Adrenal gland (tissue), 19 donors: Measurements from ENCODE around the gene ALDH18A1. TPM values are rescaled to one million over a fixed set of nuclear protein-coding genes. Genes with fewer than 3 reads are reported as not detected.
A peak's percentile ranks its signal among the peaks of the same experiment; 100 is the strongest.

Source experiments
- DNase-seq, 7 donors: peaks; one replicate each; pipeline ENCODE4 v3.0.0-alpha.2; 2019 to 2020
- H3K27ac ChIP-seq, 5 donors: fragments of 200-600 bp; sonication (generic) in 4 of 5; 1 replicate in 3 of 5; 2 replicates in 2 of 5; pipeline versions ENCODE4 v1.5.1 to v1.8.0; 2016 to 2020; ENCODE audit warnings: mild to moderate bottlenecking in 1 of 5
- H3K27me3 ChIP-seq: fragments of 200-600 bp; 2 replicates; pipeline ENCODE4 v1.8.0; 2021
- H3K36me3 ChIP-seq, 2 donors: fragments of 200-600 bp; replicated peaks in 1 of 2; 1 replicate in 1 of 2; 2 replicates in 1 of 2; pipeline versions ENCODE4 v1.5.1 to v1.8.0; 2018 to 2022
- H3K4me1 ChIP-seq, 2 donors: fragments of 200-600 bp; replicated peaks in 1 of 2; 1 replicate in 1 of 2; 2 replicates in 1 of 2; pipeline versions ENCODE4 v1.5.1 to v1.8.0; 2018 to 2021
- H3K4me3 ChIP-seq, 4 donors: fragments of 200-600 bp; sonication (generic) in 3 of 4; one replicate each; pipeline ENCODE4 v1.5.1; 2016 to 2018
- H3K9me3 ChIP-seq, 3 donors: fragments of 200-600 bp; sonication (generic) in 1 of 3; replicated peaks in 1 of 3; 1 replicate in 2 of 3; 2 replicates in 1 of 3; pipeline versions ENCODE4 v1.5.1 to v1.8.0; 2016 to 2021
- POLR2A ChIP-seq, 2 donors: fragments of 450-650 bp; IDR thresholded peaks; one replicate each; pipeline ENCODE4 v1.6.1; 2017; ENCODE audit warnings: antibody characterized with exemption in 2 of 2, mild to moderate bottlenecking in 2 of 2, moderate library complexity in 1 of 2
- WGBS, 4 donors: extraction: QIAGEN DNeasy Blood & Tissue Kit in 2 of 4; methylation state at CpG; one replicate each; pipeline versions ENCODE4 v1.1.5 to v1.1.7; 2013 to 2017; 5-methylcytosine and 5-hydroxymethylcytosine counted together
- intact Hi-C, 2 donors: fragments of 100-400 bp; cut with DNase I; formaldehyde crosslinking; loops; one replicate each; pipeline versions ENCODE4 v1.14.1 to v1.15.0; 2022 to 2023
- long read RNA-seq, 10 donors: library from polyadenylated mRNA in 3 of 10; unstranded in 2 of 10; stranded (forward) in 1 of 10; transcript quantifications; one replicate each; pipeline ENCODE4 v2.0.0 and lab custom pipeline, GENCODE V29; 2021 to 2026
- polyA plus RNA-seq, 3 donors: library from polyadenylated mRNA; stranded (reverse); fragments of 200-250 nt in 2 of 3; fragments of 350-450 nt in 1 of 3; fragmentation: Illumina TruSeq in 1 of 3; extraction: RNeasy Lipid Tissue Mini Kit (QIAGEN cat#74804) in 1 of 3; gene quantifications; one replicate each; pipeline ENCODE4 v1.2.3, GENCODE V29; 2013 to 2014
- total RNA-seq, 9 donors: library from RNA; depleted of rRNA in 4 of 9; stranded (reverse); fragments of >200 nt in 4 of 9; fragments of 120-200 nt in 1 of 9; fragmentation: NEBNext Ultra II Directional in 1 of 9; extraction: Animal tissue kit (Norgen Biotek cat#: 25700) in 1 of 9; gene quantifications; one replicate each; pipeline versions ENCODE4 v1.1.0 to v1.2.4, GENCODE V29; 2013 to 2023
- TF ChIP-seq, protein P1 (sequence below), 6 experiments: fragments of 450-650 bp in 4 of 6; fragments of 200-600 bp in 2 of 6; sonication (generic) in 1 of 6; IDR thresholded peaks; 1 replicate in 5 of 6; 2 replicates in 1 of 6; pipeline versions ENCODE4 v1.5.1 to v1.8.0; 2016 to 2021; ENCODE audit warnings: antibody characterized with exemption in 6 of 6, mild to moderate bottlenecking in 2 of 6, moderate library complexity in 1 of 6
- donor health status: healthy with polysubstance abuse.
- donor health status: Bipolar disorder and iron deficiency.
- donor health status: DM: yes; HTN: yes; CAD: no.
- donor health status: DM: no; HTN: no; CAD: no.
- donor health status: DM: no; HTN: no; CAD: no.
- donor health status: DM: yes; HTN: yes; CAD: no.

Gene ALDH18A1
- 10 to 100 TPM; 30.7 to 52.7 (median 41.4) TPM for total RNA-seq
- polyA plus RNA-seq: 10 to 100 TPM; 16.4 to 46.6 (median 18.6) TPM
- long read RNA-seq, donor 1, partial matches to known transcripts: 0 of 2 reads
- long read RNA-seq, donor 1, other reads (novel, unspliced or antisense): 0 of 2 reads
- long read RNA-seq, donor 2, partial matches to known transcripts: 8 of 12 reads
- long read RNA-seq, donor 2, other reads (novel, unspliced or antisense): 0 of 12 reads
- long read RNA-seq, donor 3, partial matches to known transcripts: 6 of 8 reads
- long read RNA-seq, donor 3, other reads (novel, unspliced or antisense): 0 of 8 reads
- long read RNA-seq, donor 4, partial matches to known transcripts: 2 of 10 reads
- long read RNA-seq, donor 4, other reads (novel, unspliced or antisense): 3 of 10 reads
- long read RNA-seq, donor 5, transcript ALDH18A1-202 (18 exons, 3,359 nt): major isoform, 79 of 119 reads
- long read RNA-seq, donor 5, transcript ALDH18A1-201 (18 exons, 3,337 nt): minor isoform, 20 of 119 reads
- long read RNA-seq, donor 5, partial matches to known transcripts: 12 of 119 reads
- long read RNA-seq, donor 5, other reads (novel, unspliced or antisense): 8 of 119 reads
- long read RNA-seq, donor 6, partial matches to known transcripts: 2 of 8 reads
- long read RNA-seq, donor 6, other reads (novel, unspliced or antisense): 1 of 8 reads
- long read RNA-seq, donor 7, partial matches to known transcripts: 0 of 1 reads
- long read RNA-seq, donor 7, other reads (novel, unspliced or antisense): 0 of 1 reads
- long read RNA-seq, donor 8, transcript ALDH18A1-202 (18 exons, 3,359 nt): major isoform, 5 of 5 reads
- long read RNA-seq, donor 8, partial matches to known transcripts: 0 of 5 reads
- long read RNA-seq, donor 8, other reads (novel, unspliced or antisense): 0 of 5 reads
- long read RNA-seq, donor 9, partial matches to known transcripts: 0 of 3 reads
- long read RNA-seq, donor 9, other reads (novel, unspliced or antisense): 0 of 3 reads
- long read RNA-seq, donor 10, partial matches to known transcripts: 0 of 3 reads
- long read RNA-seq, donor 10, other reads (novel, unspliced or antisense): 0 of 3 reads

DNA sequence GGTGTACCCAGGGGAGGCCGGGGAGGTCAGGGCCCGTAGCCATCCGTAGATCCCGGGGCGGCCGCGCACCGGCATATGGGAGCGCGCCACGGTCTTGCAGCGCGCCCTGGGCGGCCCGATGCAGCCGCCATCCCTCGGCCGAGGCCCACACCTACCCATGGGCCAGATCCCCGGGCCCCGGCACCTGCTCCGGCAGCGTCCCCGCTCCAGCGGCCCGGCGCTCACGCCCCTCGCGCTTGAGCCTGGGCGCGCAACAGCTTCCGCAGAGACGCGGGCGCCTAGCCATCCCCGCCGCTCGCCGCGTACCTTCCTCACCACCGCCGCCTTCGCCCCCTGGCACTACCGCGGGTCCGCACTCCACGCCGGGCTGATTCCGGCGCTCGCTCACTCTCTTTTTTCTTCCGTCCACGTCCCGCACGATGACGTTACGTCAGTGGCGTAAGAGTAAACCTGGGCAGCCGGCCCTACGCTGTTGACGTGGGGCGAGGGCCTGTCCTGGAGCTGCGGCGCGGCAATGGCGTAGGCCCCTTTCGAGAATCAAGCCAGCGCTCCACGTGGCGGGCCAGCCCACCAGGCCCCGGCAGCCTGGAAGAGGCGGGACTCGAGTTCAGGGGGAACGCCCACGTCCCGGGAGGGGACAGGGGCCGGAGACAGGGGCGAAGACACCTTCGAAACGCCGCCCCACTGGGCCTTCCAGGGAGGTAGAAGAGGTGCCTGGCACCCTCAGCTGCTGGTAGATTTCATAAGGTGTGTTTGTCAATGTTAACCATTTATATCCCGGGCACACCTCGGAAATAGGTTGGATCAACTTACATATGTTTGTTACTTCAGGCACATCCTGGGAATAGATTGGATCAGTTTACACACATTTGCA is at the start of gene ALDH18A1:
ALDH18A1 (minus strand) TSS at position 421 of the 874 bp plus-strand sequence. CDS start 3,334 bp downstream, outside the sequence.
- H3K4me3 ChIP-seq: peak within 1 kb of the TSS; percentile 21 to 80 (median 54)
- H3K36me3 ChIP-seq: peaks cover 0 to 8% of the 10 kb centered on the region in 2 donors
- peak; percentile 90 to 96 (median 92) for DNase-seq
- intact Hi-C loops: no loop called here
- H3K4me1 ChIP-seq: peaks cover 4 to 8% of the 10 kb centered on the region in 2 donors
- H3K27me3 ChIP-seq: no peaks in the 10 kb centered on the region
- H3K9me3 ChIP-seq: no peaks in the 10 kb centered on the region
- peak within 1 kb of the TSS in 3 of 5 donors; percentile 28 to 71 (median 50) for H3K27ac ChIP-seq
- 0% methylated on average over 8 to 83 of the region's 83 CpGs for WGBS, 4 donors
- TF ChIP-seq, protein P1, sequence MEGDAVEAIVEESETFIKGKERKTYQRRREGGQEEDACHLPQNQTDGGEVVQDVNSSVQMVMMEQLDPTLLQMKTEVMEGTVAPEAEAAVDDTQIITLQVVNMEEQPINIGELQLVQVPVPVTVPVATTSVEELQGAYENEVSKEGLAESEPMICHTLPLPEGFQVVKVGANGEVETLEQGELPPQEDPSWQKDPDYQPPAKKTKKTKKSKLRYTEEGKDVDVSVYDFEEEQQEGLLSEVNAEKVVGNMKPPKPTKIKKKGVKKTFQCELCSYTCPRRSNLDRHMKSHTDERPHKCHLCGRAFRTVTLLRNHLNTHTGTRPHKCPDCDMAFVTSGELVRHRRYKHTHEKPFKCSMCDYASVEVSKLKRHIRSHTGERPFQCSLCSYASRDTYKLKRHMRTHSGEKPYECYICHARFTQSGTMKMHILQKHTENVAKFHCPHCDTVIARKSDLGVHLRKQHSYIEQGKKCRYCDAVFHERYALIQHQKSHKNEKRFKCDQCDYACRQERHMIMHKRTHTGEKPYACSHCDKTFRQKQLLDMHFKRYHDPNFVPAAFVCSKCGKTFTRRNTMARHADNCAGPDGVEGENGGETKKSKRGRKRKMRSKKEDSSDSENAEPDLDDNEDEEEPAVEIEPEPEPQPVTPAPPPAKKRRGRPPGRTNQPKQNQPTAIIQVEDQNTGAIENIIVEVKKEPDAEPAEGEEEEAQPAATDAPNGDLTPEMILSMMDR (IDR thresholded peaks at IDR 0.05): no peak
- peak in 1 of 2 donors; percentile 26 for TF ChIP-seq POLR2A (IDR thresholded peaks at IDR 0.05)

DNA sequence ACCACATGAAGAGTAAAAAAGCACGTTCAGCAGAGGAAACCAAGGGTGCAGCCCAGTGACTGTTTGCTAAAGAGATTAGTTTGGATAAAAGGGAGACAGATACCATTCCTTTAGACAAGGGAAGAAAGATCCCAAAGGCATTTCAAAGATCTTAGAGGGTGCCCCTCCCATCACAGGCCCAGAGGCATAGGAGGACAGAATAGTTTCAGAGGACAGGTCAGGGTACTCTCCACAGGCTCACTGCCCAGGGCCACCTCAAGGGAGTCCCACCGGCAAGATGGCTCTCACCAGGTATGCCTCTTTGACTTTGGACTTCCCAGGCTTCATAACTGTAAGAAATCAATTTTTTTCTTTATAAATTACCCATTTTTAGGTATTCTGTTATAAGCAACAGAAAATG is 41.9 kb upstream of the ALDH18A1 start:
- 41 to 46% (median 45%) methylated on average over 2 of the region's 2 CpGs for WGBS, 4 donors
- intact Hi-C loops: loop anchor here in 1 of 2 donors (10.0 kb wide), 1 partner anchor 146 kb away; no protein-coding TSS in a partner anchor
- H3K9me3 ChIP-seq: no peaks in the 10 kb centered on the region
- no peak for TF ChIP-seq POLR2A (IDR thresholded peaks at IDR 0.05)
- TF ChIP-seq, protein P1 (IDR thresholded peaks at IDR 0.05): no peak
- H3K36me3 ChIP-seq: no peaks in the 10 kb centered on the region
- DNase-seq: no peak
- no peaks in the 10 kb centered on the region for H3K27me3 ChIP-seq
- no peak overlapping the region for H3K4me3 ChIP-seq
- no peak overlapping the region for H3K27ac ChIP-seq
- peaks cover 0 to 5% of the 10 kb centered on the region in 2 donors for H3K4me1 ChIP-seq

DNA sequence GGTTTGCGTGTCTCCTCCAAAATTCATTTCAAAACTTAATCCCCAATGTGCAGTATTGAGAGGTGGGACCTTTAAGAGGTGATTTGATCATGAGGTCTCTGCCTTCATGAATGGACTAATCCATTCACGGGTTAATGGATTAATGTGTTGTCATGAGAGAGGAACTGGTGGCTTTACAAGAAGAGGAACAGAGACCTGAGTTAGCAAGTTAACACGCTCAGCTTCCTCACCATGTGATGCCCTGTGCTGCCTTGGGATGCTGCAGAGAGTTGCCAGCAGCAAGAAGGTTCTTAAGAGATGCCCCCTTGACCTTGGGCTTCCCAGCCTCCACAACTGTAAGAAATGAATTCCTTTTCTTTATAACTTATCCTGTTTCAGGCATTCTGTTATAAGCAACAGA is 40.9 kb upstream of the ALDH18A1 start:
- Histone ChIP-seq H3K36me3 (no peaks in the 10 kb centered on the region), H3K4me3 (no peak overlapping the region), H3K27ac (peak overlapping the region in 1 of 5 donors; percentile 42), H3K9me3 (no peaks in the 10 kb centered on the region), H3K27me3 (no peaks in the 10 kb centered on the region), H3K4me1 (peaks cover 0 to 15% of the 10 kb centered on the region in 2 donors)
- TF ChIP-seq POLR2A (IDR thresholded peaks at IDR 0.05): no peak
- TF ChIP-seq, protein P1 (IDR thresholded peaks at IDR 0.05): no peak
- DNase-seq: peak in 5 of 7 donors; percentile 19 to 44 (median 26)
- intact Hi-C loops: loop anchor here in 1 of 2 donors (10.0 kb wide), 1 partner anchor 147 kb away; no protein-coding TSS in a partner anchor
- 64 to 75% (median 67%) methylated on average over 3 of the region's 3 CpGs for WGBS, 4 donors
